ENCODE data around the gene SETX.

Gene SETX

GRCh38 chr9:132228062-132228461 is 126.7 kb downstream of the SETX start:
- Histone ChIP-seq H3K4me2 (ENCODE audit: low read length) (no peak overlapping the region), H3K9ac (ENCODE audit: low read length) (no peak overlapping the region), H3K4me1 (ENCODE audit: insufficient read depth, low read length, severe bottlenecking) (peaks cover 8% of the 10 kb centered on the region), H2AFZ (ENCODE audit: low read length) (no peak overlapping the region), H3K36me3 (ENCODE audit: insufficient read depth, low read length) (no peaks in the 10 kb centered on the region), H3F3A (ENCODE audit: insufficient read depth, low read length) (no peaks in the 10 kb centered on the region), H3K27ac (ENCODE audit: low read depth, low read length, poor library complexity, severe bottlenecking) (no peak overlapping the region), H4K20me1 (ENCODE audit: insufficient read depth, low read length) (no peaks in the 10 kb centered on the region), H3K27me3 (ENCODE audit: insufficient read depth, low read length) (no peaks in the 10 kb centered on the region), H3K9me3 (ENCODE audit: low read length) (no peaks in the 10 kb centered on the region), H3K79me2 (ENCODE audit: insufficient read depth, low read length) (no peaks in the 10 kb centered on the region), H3K4me3 (ENCODE audit: low read depth, low read length, poor library complexity, severe bottlenecking) (no peak overlapping the region), H3K9me2 (ENCODE audit: low read depth, low read length) (no peaks in the 10 kb centered on the region)
- TF ChIP-seq CTCF (IDR thresholded peaks at IDR 0.05; ENCODE audit: low read length) (no peak), EZH2 (IDR thresholded peaks at IDR 0.05; ENCODE audit: borderline replicate concordance, low read length) (no peak)

GRCh38 chr9:132226571-132227430 is 128.0 kb downstream of the SETX start:
- Histone ChIP-seq H3F3A (ENCODE audit: insufficient read depth, low read length) (no peaks in the 10 kb centered on the region), H3K4me1 (ENCODE audit: insufficient read depth, low read length, severe bottlenecking) (peaks cover 9% of the 10 kb centered on the region), H3K36me3 (ENCODE audit: insufficient read depth, low read length) (no peaks in the 10 kb centered on the region), H3K9ac (ENCODE audit: low read length) (no peak overlapping the region), H3K4me2 (ENCODE audit: low read length) (no peak overlapping the region), H3K9me3 (ENCODE audit: low read length) (no peaks in the 10 kb centered on the region), H3K27me3 (ENCODE audit: insufficient read depth, low read length) (no peaks in the 10 kb centered on the region), H3K4me3 (ENCODE audit: low read depth, low read length, poor library complexity, severe bottlenecking) (no peak overlapping the region), H4K20me1 (ENCODE audit: insufficient read depth, low read length) (no peaks in the 10 kb centered on the region), H3K27ac (ENCODE audit: low read depth, low read length, poor library complexity, severe bottlenecking) (no peak overlapping the region), H3K79me2 (ENCODE audit: insufficient read depth, low read length) (no peaks in the 10 kb centered on the region), H3K9me2 (ENCODE audit: low read depth, low read length) (no peaks in the 10 kb centered on the region), H2AFZ (ENCODE audit: low read length) (no peak overlapping the region)
- TF ChIP-seq EZH2 (IDR thresholded peaks at IDR 0.05; ENCODE audit: borderline replicate concordance, low read length) (no peak), CTCF (IDR thresholded peaks at IDR 0.05; ENCODE audit: low read length) (no peak)

GRCh38 chr9:132224645-132225044 is 130.1 kb downstream of the SETX start:
- Histone ChIP-seq H3F3A (ENCODE audit: insufficient read depth, low read length) (no peaks in the 10 kb centered on the region), H4K20me1 (ENCODE audit: insufficient read depth, low read length) (no peaks in the 10 kb centered on the region)

More at GRCh38 chr9:132224645-132225044, 130.1 kb downstream of the SETX start:
- H3K9ac ChIP-seq (ENCODE audit: low read length) = no peak overlapping the region
- TF ChIP-seq CTCF (IDR thresholded peaks at IDR 0.05; ENCODE audit: low read length) = no peak
- TF ChIP-seq EZH2 (IDR thresholded peaks at IDR 0.05; ENCODE audit: borderline replicate concordance, low read length) = no peak
- no peaks in the 10 kb centered on the region for H3K79me2 ChIP-seq (ENCODE audit: insufficient read depth, low read length)
- no peak overlapping the region for H3K4me3 ChIP-seq (ENCODE audit: low read depth, low read length, poor library complexity, severe bottlenecking)
- H3K27me3 ChIP-seq (ENCODE audit: insufficient read depth, low read length) = no peaks in the 10 kb centered on the region; the same call in 1 of the 2 replicates
- H3K9me3 ChIP-seq (ENCODE audit: low read length) = no peaks in the 10 kb centered on the region
- H3K4me2 ChIP-seq (ENCODE audit: low read length) = no peak overlapping the region
- H3K9me2 ChIP-seq (ENCODE audit: low read depth, low read length) = no peaks in the 10 kb centered on the region
- H3K36me3 ChIP-seq (ENCODE audit: insufficient read depth, low read length) = no peaks in the 10 kb centered on the region
- H3K4me1 ChIP-seq (ENCODE audit: insufficient read depth, low read length, severe bottlenecking) = peaks cover 9% of the 10 kb centered on the region
- no peak overlapping the region for H2AFZ ChIP-seq (ENCODE audit: low read length)
- no peak overlapping the region for H3K27ac ChIP-seq (ENCODE audit: low read depth, low read length, poor library complexity, severe bottlenecking)
